HepG2 (cell line): ENCODE results near the gene ZACN. TPM values are rescaled to one million over a fixed set of nuclear protein-coding genes. Genes with fewer than 3 reads are reported as not detected.

Experiments used
- CC2D1A ChIP-seq: sonication (generic); formaldehyde crosslinking; IDR thresholded peaks from 2 replicates; pipeline ENCODE4 v1.8.1; 2023; ENCODE audit warnings: mild to moderate bottlenecking, missing genetic modification reagents
- CREBL2 ChIP-seq: sonication (generic); formaldehyde crosslinking; IDR thresholded peaks from 2 replicates; pipeline ENCODE4 v1.8.1; 2023; ENCODE audit warnings: missing genetic modification reagents, mild to moderate bottlenecking, borderline replicate concordance
- HNRNPH1 ChIP-seq: fragments of 200-400 bp; formaldehyde crosslinking; optimal IDR thresholded peaks from 2 replicates; pipeline ENCODE3; 2017; ENCODE audit warnings: mild to moderate bottlenecking, low read depth, low read length
- KDM5B ChIP-seq: sonication (generic); formaldehyde crosslinking; IDR thresholded peaks from 2 replicates; pipeline ENCODE4 v1.4.0; 2020; ENCODE audit warnings: missing genetic modification reagents, mild to moderate bottlenecking, borderline replicate concordance
- RAD21 ChIP-seq: fragments of 450-650 bp; formaldehyde crosslinking; IDR thresholded peaks from 2 replicates; pipeline ENCODE4 v1.5.0; 2020; ENCODE audit warnings: mild to moderate bottlenecking
- ZNF205 ChIP-seq: IDR thresholded peaks from 2 replicates; pipeline ENCODE4 v1.6.1; 2018; ENCODE audit warnings: missing biosample characterization, missing genetic modification reagents
- ZNF639 ChIP-seq: conservative IDR thresholded peaks from 2 replicates; pipeline ENCODE4 v1.6.1; 2018; ENCODE audit warnings: missing genetic modification reagents
- ZNF740 ChIP-seq: sonication (generic); formaldehyde crosslinking; IDR thresholded peaks from 2 replicates; pipeline ENCODE4 v1.4.0; 2020; ENCODE audit warnings: missing genetic modification reagents
- ZNF768 ChIP-seq: sonication (generic); formaldehyde crosslinking; IDR thresholded peaks from 2 replicates; pipeline ENCODE4 v1.4.0; 2020; ENCODE audit warnings: missing genetic modification reagents
- polyA plus RNA-seq, 8 experiments: library from polyadenylated mRNA; depleted of rRNA in 3 of 8; stranded (reverse) in 7 of 8; unstranded in 1 of 8; fragments of >200 nt; fragmentation: Illumina TruSeq in 4 of 8; extraction: Trizol in 4 of 8; gene quantifications; 2 replicates each; pipeline versions ENCODE4 v1.2.1 to v1.2.3, GENCODE V29; 2011 to 2016; ENCODE audit warnings: low read depth in 4 of 8, missing spikeins in 1 of 8, mixed read lengths in 1 of 8; ENCODE audit not compliant: insufficient read depth in 1 of 8
- total RNA-seq, 5 experiments: library from RNA; depleted of rRNA; stranded (reverse); fragments of >200 nt; fragmentation: Illumina TruSeq; extraction: Trizol; gene quantifications; 2 replicates each; pipeline ENCODE4 v1.2.3, GENCODE V29; 2016; ENCODE audit warnings: low read depth in 1 of 5
- TF ChIP-seq, protein P1 (sequence below): sonication (generic); formaldehyde crosslinking; IDR thresholded peaks from 2 replicates; pipeline ENCODE4 v1.4.0; 2020; ENCODE audit warnings: missing genetic modification reagents, mild to moderate bottlenecking, borderline replicate concordance
- TF ChIP-seq, protein P2 (sequence below): IDR thresholded peaks from 2 replicates; pipeline ENCODE4 v1.6.1; 2016; ENCODE audit warnings: mild to moderate bottlenecking
- TF ChIP-seq, protein P3 (sequence below): sonication (generic); formaldehyde crosslinking; IDR thresholded peaks from 2 replicates; pipeline ENCODE4 v1.5.0; 2020; ENCODE audit warnings: missing genetic modification reagents
- TF ChIP-seq, protein P4 (sequence below): sonication (generic); formaldehyde crosslinking; IDR thresholded peaks from 2 replicates; pipeline ENCODE4 v1.8.0; 2022; ENCODE audit warnings: missing genetic modification reagents, low read depth, mild to moderate bottlenecking, borderline replicate concordance
- TF ChIP-seq, protein P5 (sequence below): sonication (generic); formaldehyde crosslinking; IDR thresholded peaks from 2 replicates; pipeline ENCODE4 v1.5.0; 2020; ENCODE audit warnings: mild to moderate bottlenecking, missing genetic modification reagents

The ZACN gene
- total and polyA plus RNA-seq, 2 of the 13 experiments (the other 11 are each of a cell fraction or from before 2014, with no cell fraction given) = 0.11 to 0.15 TPM

DNA sequence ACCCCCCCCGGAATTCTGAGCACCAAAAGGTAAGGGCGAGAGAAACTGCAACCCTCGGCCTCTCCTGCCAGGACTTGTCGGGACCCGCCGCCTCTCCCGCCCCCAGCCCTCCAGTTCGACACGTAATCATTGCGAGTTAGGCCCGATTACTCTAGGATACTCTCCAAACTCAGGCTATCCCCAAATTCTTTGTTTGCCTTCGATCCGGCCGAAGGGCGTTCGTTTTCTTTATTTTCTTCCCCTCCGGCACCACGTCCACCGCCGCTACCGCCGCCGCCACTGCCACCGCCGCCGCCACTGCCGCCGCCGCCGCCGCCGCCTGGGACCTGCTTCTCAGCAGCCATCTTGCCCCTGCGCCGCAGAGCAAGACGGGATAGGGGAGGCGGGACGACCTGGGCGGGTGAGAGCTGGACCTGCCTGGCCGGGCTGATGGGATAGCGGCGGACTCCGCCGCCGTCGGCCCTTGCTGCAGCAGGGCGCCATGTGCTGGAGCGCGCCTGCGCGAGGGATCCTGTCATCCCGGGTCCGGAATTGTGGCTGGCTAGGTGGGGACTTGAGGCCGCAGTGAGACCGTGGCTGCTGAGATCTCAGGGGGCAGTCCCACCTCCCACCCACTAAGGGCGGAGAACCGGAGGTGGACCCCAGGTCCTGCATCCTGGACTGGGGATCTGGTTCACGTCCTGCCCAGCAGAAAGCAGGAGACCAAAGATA, 6.7 kb upstream of the ZACN start, which contains the start of gene SRP68 (continued):
- no peak; the same call in 1 of the 2 replicates for TF ChIP-seq ZNF205 (CRISPR knock-in tag)
- TF ChIP-seq, protein P1, sequence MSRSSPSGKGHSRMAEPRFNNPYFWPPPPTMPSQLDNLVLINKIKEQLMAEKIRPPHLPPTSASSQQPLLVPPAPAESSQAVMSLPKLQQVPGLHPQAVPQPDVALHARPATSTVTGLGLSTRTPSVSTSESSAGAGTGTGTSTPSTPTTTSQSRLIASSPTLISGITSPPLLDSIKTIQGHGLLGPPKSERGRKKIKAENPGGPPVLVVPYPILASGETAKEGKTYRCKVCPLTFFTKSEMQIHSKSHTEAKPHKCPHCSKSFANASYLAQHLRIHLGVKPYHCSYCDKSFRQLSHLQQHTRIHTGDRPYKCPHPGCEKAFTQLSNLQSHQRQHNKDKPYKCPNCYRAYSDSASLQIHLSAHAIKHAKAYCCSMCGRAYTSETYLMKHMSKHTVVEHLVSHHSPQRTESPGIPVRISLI (CRISPR knock-in tag) = peak; percentile 56; the same call in 1 of the 2 replicates
- TF ChIP-seq, protein P2, sequence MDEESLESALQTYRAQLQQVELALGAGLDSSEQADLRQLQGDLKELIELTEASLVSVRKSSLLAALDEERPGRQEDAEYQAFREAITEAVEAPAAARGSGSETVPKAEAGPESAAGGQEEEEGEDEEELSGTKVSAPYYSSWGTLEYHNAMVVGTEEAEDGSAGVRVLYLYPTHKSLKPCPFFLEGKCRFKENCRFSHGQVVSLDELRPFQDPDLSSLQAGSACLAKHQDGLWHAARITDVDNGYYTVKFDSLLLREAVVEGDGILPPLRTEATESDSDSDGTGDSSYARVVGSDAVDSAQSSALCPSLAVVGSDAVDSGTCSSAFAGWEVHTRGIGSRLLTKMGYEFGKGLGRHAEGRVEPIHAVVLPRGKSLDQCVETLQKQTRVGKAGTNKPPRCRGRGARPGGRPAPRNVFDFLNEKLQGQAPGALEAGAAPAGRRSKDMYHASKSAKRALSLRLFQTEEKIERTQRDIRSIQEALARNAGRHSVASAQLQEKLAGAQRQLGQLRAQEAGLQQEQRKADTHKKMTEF (CRISPR knock-in tag) = peak; percentile 91
- peak; percentile 78; the same call in 1 of the 2 replicates for TF ChIP-seq ZNF639
- TF ChIP-seq KDM5B (CRISPR knock-in tag) = peak; percentile 97; the same call in 1 of the 2 replicates
- peak; percentile 52; the same call in 1 of the 2 replicates for TF ChIP-seq RAD21 (CRISPR knock-in tag)
- TF ChIP-seq ZNF768 (CRISPR knock-in tag) = peak; percentile 72; the same call in 1 of the 2 replicates
- TF ChIP-seq, protein P3, sequence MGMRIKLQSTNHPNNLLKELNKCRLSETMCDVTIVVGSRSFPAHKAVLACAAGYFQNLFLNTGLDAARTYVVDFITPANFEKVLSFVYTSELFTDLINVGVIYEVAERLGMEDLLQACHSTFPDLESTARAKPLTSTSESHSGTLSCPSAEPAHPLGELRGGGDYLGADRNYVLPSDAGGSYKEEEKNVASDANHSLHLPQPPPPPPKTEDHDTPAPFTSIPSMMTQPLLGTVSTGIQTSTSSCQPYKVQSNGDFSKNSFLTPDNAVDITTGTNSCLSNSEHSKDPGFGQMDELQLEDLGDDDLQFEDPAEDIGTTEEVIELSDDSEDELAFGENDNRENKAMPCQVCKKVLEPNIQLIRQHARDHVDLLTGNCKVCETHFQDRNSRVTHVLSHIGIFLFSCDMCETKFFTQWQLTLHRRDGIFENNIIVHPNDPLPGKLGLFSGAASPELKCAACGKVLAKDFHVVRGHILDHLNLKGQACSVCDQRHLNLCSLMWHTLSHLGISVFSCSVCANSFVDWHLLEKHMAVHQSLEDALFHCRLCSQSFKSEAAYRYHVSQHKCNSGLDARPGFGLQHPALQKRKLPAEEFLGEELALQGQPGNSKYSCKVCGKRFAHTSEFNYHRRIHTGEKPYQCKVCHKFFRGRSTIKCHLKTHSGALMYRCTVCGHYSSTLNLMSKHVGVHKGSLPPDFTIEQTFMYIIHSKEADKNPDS = no peak
- no peak for TF ChIP-seq ZNF740
- 0 out of 2 replicates have a peak, but pooled peaks have one; percentile 63 for TF ChIP-seq CREBL2 (CRISPR knock-in tag)
- TF ChIP-seq, protein P4, sequence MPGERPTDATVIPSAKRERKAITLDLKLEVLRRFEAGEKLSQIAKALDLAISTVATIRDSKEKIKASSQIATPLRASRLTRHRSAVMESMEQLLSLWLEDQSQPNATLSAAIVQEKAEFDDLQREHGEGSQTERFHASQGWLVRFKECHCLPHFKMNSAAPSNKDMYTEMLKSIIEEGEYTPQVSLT (CRISPR knock-in tag) = peak; percentile 61; the same call in 1 of the 2 replicates
- peak; percentile 96; the same call in 1 of the 2 replicates for TF ChIP-seq CC2D1A (CRISPR knock-in tag)
- no peak for TF ChIP-seq HNRNPH1
- TF ChIP-seq, protein P5, sequence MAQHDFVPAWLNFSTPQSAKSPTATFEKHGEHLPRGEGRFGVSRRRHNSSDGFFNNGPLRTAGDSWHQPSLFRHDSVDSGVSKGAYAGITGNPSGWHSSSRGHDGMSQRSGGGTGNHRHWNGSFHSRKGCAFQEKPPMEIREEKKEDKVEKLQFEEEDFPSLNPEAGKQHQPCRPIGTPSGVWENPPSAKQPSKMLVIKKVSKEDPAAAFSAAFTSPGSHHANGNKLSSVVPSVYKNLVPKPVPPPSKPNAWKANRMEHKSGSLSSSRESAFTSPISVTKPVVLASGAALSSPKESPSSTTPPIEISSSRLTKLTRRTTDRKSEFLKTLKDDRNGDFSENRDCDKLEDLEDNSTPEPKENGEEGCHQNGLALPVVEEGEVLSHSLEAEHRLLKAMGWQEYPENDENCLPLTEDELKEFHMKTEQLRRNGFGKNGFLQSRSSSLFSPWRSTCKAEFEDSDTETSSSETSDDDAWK (CRISPR knock-in tag) = no peak
